ENCODE data around the gene UBXN6. TPM values are rescaled to one million over a fixed set of nuclear protein-coding genes. Genes with fewer than 3 reads are reported as not detected.
A peak's percentile ranks its signal among the peaks of the same experiment; 100 is the strongest.

The UBXN6 gene
- total and polyA plus RNA-seq, 7 donors: 110 to 274 (median 134) TPM

DNA sequence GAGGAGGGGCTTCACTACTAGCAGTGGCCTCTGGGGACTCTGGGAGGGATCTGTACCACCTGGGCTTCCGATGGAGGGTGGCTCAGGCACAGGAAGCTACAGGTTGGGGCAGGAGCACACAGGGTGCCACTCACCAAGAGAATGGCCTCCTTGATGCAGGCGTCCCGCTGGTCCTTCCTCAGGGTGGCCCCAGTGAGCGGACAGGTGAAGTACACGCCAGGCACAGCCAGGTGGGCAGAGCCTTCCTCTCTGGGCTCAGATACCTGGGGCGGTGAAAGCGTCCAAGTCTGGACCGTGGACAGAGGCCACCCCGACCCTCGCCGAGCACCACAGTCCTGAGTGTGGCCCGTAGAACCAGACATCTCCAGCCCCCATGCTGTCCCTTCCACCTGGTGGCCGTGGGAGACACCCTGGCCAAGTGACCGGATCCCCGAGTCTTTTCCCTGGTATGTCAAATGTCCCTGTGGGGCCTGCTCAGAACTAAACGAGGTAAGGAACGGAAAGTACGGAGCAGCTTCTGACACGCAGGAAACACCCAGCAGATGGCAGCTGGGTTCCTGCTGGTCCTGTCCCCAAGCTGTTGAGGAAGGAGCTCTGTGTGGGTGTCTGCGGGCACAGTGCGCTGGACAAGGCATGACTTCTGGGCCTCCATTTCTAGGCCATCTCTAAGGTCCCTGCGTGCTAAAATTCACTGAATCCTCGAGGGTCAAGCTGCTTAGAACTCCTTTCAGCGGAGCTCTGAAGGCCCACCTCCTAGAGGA lies 5.2 kb downstream of the UBXN6 start:
- DNase-seq: no peak
- TF ChIP-seq, protein P1, sequence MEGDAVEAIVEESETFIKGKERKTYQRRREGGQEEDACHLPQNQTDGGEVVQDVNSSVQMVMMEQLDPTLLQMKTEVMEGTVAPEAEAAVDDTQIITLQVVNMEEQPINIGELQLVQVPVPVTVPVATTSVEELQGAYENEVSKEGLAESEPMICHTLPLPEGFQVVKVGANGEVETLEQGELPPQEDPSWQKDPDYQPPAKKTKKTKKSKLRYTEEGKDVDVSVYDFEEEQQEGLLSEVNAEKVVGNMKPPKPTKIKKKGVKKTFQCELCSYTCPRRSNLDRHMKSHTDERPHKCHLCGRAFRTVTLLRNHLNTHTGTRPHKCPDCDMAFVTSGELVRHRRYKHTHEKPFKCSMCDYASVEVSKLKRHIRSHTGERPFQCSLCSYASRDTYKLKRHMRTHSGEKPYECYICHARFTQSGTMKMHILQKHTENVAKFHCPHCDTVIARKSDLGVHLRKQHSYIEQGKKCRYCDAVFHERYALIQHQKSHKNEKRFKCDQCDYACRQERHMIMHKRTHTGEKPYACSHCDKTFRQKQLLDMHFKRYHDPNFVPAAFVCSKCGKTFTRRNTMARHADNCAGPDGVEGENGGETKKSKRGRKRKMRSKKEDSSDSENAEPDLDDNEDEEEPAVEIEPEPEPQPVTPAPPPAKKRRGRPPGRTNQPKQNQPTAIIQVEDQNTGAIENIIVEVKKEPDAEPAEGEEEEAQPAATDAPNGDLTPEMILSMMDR (IDR thresholded peaks at IDR 0.05): no peak
- H3K4me1 ChIP-seq: peaks cover 33% of the 10 kb centered on the region
- no peaks in the 10 kb centered on the region for H3K9me3 ChIP-seq
- H3K27me3 ChIP-seq (ENCODE audit: insufficient read depth in 3 of 3, low read length in 2 of 3): no peaks in the 10 kb centered on the region
- H3K27ac ChIP-seq: no peak overlapping the region
- peaks cover 0 to 71% of the 10 kb centered on the region in 2 donors for H3K36me3 ChIP-seq (ENCODE audit: insufficient read depth in 1 of 2, low read depth in 1 of 2)
- ATAC-seq: no peak
- intact Hi-C loops (cut with DNase I): no loop called here
- 86 to 91% (median 87%) methylated on average over 24 of the region's 24 CpGs for WGBS, 3 donors
- H3K4me3 ChIP-seq: no peak overlapping the region

DNA sequence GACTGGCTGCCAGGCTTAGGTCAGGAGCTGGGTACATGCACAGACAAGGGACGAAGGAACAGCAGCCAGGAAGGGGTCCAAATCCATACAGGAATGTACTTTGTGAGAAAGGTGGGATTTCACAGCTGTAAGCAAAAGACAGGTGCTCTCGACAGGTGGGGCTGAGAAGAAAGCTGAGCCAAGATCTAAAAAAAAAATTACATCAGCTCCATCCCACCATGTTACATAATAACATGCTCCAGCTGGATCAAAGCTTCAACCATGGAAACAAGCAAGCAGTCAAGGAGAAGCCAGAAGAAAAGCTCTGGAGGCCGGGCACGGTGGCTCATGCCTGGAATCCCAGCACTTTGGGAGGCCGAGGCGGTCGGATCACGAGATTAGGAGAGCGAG lies 8.0 kb downstream of the UBXN6 start:
- Histone ChIP-seq H3K4me3 (no peak overlapping the region), H3K27me3 (ENCODE audit: insufficient read depth in 3 of 3, low read length in 2 of 3) (no peaks in the 10 kb centered on the region), H3K27ac (peak overlapping the region; percentile 85), H3K4me1 (peaks cover 20% of the 10 kb centered on the region), H3K36me3 (ENCODE audit: insufficient read depth in 1 of 2, low read depth in 1 of 2) (peaks cover 2 to 98% of the 10 kb centered on the region in 2 donors), H3K9me3 (no peaks in the 10 kb centered on the region)
- no peak for DNase-seq
- intact Hi-C loops (cut with DNase I): no loop called here
- TF ChIP-seq, protein P1 (IDR thresholded peaks at IDR 0.05): no peak
- 31 to 64% (median 34%) methylated on average over 9 of the region's 9 CpGs for WGBS, 3 donors
- ATAC-seq: peak in 2 of 4 donors; percentile 1 to 8

GRCh38 chr19:4449022-4449638 lies 8.5 kb downstream of the UBXN6 start:
- WGBS, 3 donors: 26 to 37% (median 29%) methylated on average over 24 of the region's 24 CpGs
- ATAC-seq: peak; percentile 86 to 92 (median 88)
- intact Hi-C loops (cut with DNase I): no loop called here
- H3K4me1 ChIP-seq: peaks cover 15% of the 10 kb centered on the region
- H3K27me3 ChIP-seq (ENCODE audit: insufficient read depth in 3 of 3, low read length in 2 of 3): no peaks in the 10 kb centered on the region
- DNase-seq: peak; percentile 84 to 93
- no peaks in the 10 kb centered on the region for H3K9me3 ChIP-seq
- no peak overlapping the region for H3K4me3 ChIP-seq
- peaks cover 2 to 100% of the 10 kb centered on the region in 2 donors for H3K36me3 ChIP-seq (ENCODE audit: insufficient read depth in 1 of 2, low read depth in 1 of 2)
- H3K27ac ChIP-seq: peak overlapping the region; percentile 85
- TF ChIP-seq, protein P1 (IDR thresholded peaks at IDR 0.05): peak; percentile 34

- H3K4me3 ChIP-seq: no peak overlapping the region
- H3K4me1 ChIP-seq: peaks cover 15% of the 10 kb centered on the region
- intact Hi-C loops (cut with DNase I): no loop called here
- peak overlapping the region; percentile 85 for H3K27ac ChIP-seq
- H3K9me3 ChIP-seq: no peaks in the 10 kb centered on the region
- peaks cover 2 to 96% of the 10 kb centered on the region in 2 donors for H3K36me3 ChIP-seq (ENCODE audit: insufficient read depth in 1 of 2, low read depth in 1 of 2)
- TF ChIP-seq, protein P1 (IDR thresholded peaks at IDR 0.05): no peak
- 70 to 79% (median 70%) methylated on average over 27 to 30 of the region's 30 CpGs for WGBS, 3 donors
- ATAC-seq: peak in 2 of 4 donors; percentile 0 to 13
- peak in 1 of 2 donors; percentile 16 for DNase-seq
- H3K27me3 ChIP-seq (ENCODE audit: insufficient read depth in 3 of 3, low read length in 2 of 3): no peaks in the 10 kb centered on the region
These were observed 9.2 kb downstream of the UBXN6 start for GRCh38 chr19:4448147-4448985.

Data from psoas muscle (tissue), 8 donors.